ENCODE data around the gene PGAM4.

DNA sequence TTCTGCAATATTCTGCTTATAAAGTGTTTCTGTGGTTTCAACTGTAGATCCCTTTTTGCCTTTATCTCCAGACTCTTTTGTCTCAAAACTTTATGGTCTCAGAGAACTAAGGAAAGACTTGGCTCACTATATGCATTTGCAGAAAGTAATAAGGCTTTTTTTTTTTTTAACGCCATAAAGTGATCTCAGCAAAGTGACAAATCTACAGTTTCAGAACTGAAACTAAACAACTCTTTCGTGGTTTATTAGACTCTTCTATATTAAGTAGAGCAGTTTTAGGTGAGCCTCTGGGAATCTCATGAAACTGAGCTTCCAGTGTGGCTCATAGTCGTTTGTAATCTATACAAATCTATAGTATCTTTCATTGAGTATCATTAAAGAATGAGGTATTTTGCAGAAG is 43.7 kb downstream of the PGAM4 start:
- no peak for TF ChIP-seq EZH2 (IDR thresholded peaks at IDR 0.05; ENCODE audit: low read length, unreplicated experiment)
- TF ChIP-seq, protein P1, sequence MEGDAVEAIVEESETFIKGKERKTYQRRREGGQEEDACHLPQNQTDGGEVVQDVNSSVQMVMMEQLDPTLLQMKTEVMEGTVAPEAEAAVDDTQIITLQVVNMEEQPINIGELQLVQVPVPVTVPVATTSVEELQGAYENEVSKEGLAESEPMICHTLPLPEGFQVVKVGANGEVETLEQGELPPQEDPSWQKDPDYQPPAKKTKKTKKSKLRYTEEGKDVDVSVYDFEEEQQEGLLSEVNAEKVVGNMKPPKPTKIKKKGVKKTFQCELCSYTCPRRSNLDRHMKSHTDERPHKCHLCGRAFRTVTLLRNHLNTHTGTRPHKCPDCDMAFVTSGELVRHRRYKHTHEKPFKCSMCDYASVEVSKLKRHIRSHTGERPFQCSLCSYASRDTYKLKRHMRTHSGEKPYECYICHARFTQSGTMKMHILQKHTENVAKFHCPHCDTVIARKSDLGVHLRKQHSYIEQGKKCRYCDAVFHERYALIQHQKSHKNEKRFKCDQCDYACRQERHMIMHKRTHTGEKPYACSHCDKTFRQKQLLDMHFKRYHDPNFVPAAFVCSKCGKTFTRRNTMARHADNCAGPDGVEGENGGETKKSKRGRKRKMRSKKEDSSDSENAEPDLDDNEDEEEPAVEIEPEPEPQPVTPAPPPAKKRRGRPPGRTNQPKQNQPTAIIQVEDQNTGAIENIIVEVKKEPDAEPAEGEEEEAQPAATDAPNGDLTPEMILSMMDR (conservative IDR thresholded peaks at IDR 0.05; ENCODE audit: low read depth, low read length), result no peak
- no peak for TF ChIP-seq EZH2phosphoT487 (IDR thresholded peaks at IDR 0.05; ENCODE audit: borderline replicate concordance, low read length)
